Activated CD8-positive, alpha-beta memory T cell treated with anti-CD3 and anti-CD28 coated beads for 1 hour (primary cell): ENCODE measurements around the gene R3HDM1.
"Not testable (repeated sequence)": the region's sequence is repeated elsewhere in the genome, so short reads cannot be mapped to it uniquely, and the experiment has no call there.

Experiments
- DNase-seq, 2 donors: peaks; one replicate each; pipeline ENCODE4 v3.0.0-alpha.2; 2020; ENCODE audit warnings: low read depth in 1 of 2; ENCODE audit errors: extremely low read depth in 1 of 2

R3HDM1 gene

GRCh38 chr2:135704075-135704474, 172.8 kb downstream of the R3HDM1 start:
- not testable (repeated sequence) for DNase-seq

GRCh38 chr2:135708159-135708558, 176.9 kb downstream of the R3HDM1 start:
- DNase-seq = no peak

GRCh38 chr2:135709992-135710391, 178.7 kb downstream of the R3HDM1 start:
- DNase-seq = peak; percentile 26 to 63

- not testable (repeated sequence) for DNase-seq
Measured at GRCh38 chr2:135715086-135715485, 183.8 kb downstream of the R3HDM1 start.

- no peak for DNase-seq
Measured at GRCh38 chr2:135728064-135728743, 196.9 kb downstream of the R3HDM1 start.

GRCh38 chr2:135732561-135732960, 201.3 kb downstream of the R3HDM1 start:
- no peak for DNase-seq

- DNase-seq = no peak
Measured at GRCh38 chr2:135733045-135733444, 201.8 kb downstream of the R3HDM1 start.

GRCh38 chr2:135736546-135736945, 205.3 kb downstream of the R3HDM1 start:
- DNase-seq = no peak

- DNase-seq = no peak
Measured at GRCh38 chr2:135740206-135740605, 208.9 kb downstream of the R3HDM1 start.

GRCh38 chr2:135741043-135741394, 209.7 kb downstream of the R3HDM1 start:
- DNase-seq = no peak

- peak; percentile 76 to 88 for DNase-seq
Measured at GRCh38 chr2:135741395-135742324, 210.4 kb downstream of the R3HDM1 start, which contains the start of gene UBXN4. TSS of gene UBXN4 (plus strand) at chr2:135741855. CDS start at chr2:135741930, 75 bp downstream.

- no peak for DNase-seq
Measured at GRCh38 chr2:135742325-135742757, 211.1 kb downstream of the R3HDM1 start.

- DNase-seq = no peak
Measured at GRCh38 chr2:135743860-135744259, 212.6 kb downstream of the R3HDM1 start.

- no peak for DNase-seq
Measured at GRCh38 chr2:135744760-135745314, 213.6 kb downstream of the R3HDM1 start.

- DNase-seq = no peak
Measured at GRCh38 chr2:135745545-135745944, 214.3 kb downstream of the R3HDM1 start.

- DNase-seq = no peak
Measured at GRCh38 chr2:135755573-135755972, 224.3 kb downstream of the R3HDM1 start.

GRCh38 chr2:135756692-135757091, 225.4 kb downstream of the R3HDM1 start:
- no peak for DNase-seq

- DNase-seq = no peak
Measured at GRCh38 chr2:135762022-135762421, 230.7 kb downstream of the R3HDM1 start.

- no peak for DNase-seq
Measured at GRCh38 chr2:135762530-135762929, 231.2 kb downstream of the R3HDM1 start.

GRCh38 chr2:135768863-135769262, 237.6 kb downstream of the R3HDM1 start:
- no peak for DNase-seq

GRCh38 chr2:135773319-135773718, 242.0 kb downstream of the R3HDM1 start:
- no peak for DNase-seq

GRCh38 chr2:135773917-135774316, 242.6 kb downstream of the R3HDM1 start:
- DNase-seq = no peak
